H9 (cell line): ENCODE results near the gene BSPRY. TPM values are rescaled to one million over a fixed set of nuclear protein-coding genes. Genes with fewer than 3 reads are reported as not detected.
"Not testable (repeated sequence)": the region's sequence is repeated elsewhere in the genome, so short reads cannot be mapped to it uniquely, and the experiment has no call there.

ENCODE experiments used
- DNase-seq: peaks from one replicate; pipeline ENCODE4 v3.0.0-alpha.2; 2017
- H2AFZ ChIP-seq: one replicate; pipeline ENCODE4 v1.6.1; 2013; ENCODE audit warnings: mild to moderate bottlenecking, low read length, control low read depth, moderate library complexity
- H2AK5ac ChIP-seq: 2 replicates; pipeline ENCODE4 v1.6.1; 2013; ENCODE audit warnings: low read length, control low read depth, mixed read lengths; ENCODE audit not compliant: insufficient read length
- H2BK120ac ChIP-seq: one replicate; pipeline ENCODE4 v1.6.1; 2013; ENCODE audit warnings: low read depth, mild to moderate bottlenecking, low read length, control low read depth, inconsistent platforms; ENCODE audit not compliant: poor library complexity, severe bottlenecking
- H2BK12ac ChIP-seq: 2 replicates; pipeline ENCODE4 v1.6.1; 2013; ENCODE audit warnings: low read length, control low read depth, mixed read lengths, low read depth; ENCODE audit not compliant: insufficient read length
- H2BK15ac ChIP-seq: 2 replicates; pipeline ENCODE4 v1.6.1; 2013; ENCODE audit warnings: low read depth, low read length, control low read depth
- H2BK20ac ChIP-seq: one replicate; pipeline ENCODE4 v1.6.1; 2013; ENCODE audit warnings: low read depth, mild to moderate bottlenecking, low read length, control low read depth, inconsistent platforms; ENCODE audit not compliant: poor library complexity, severe bottlenecking
- H2BK5ac ChIP-seq: 2 replicates; pipeline ENCODE4 v1.6.1; 2013; ENCODE audit warnings: low read length, control low read depth, mixed read lengths; ENCODE audit not compliant: insufficient read length
- H3K14ac ChIP-seq: 2 replicates; pipeline ENCODE4 v1.6.1; 2013; ENCODE audit warnings: low read length, control low read depth; ENCODE audit not compliant: insufficient read depth
- H3K18ac ChIP-seq: 2 replicates; pipeline ENCODE4 v1.6.1; 2013; ENCODE audit warnings: low read depth, mild to moderate bottlenecking, mixed read lengths, low read length, control low read depth; ENCODE audit not compliant: insufficient read length
- H3K23ac ChIP-seq: 2 replicates; pipeline ENCODE4 v1.6.1; 2013; ENCODE audit warnings: low read length, control low read depth, mixed read lengths, low read depth; ENCODE audit not compliant: insufficient read length
- H3K23me2 ChIP-seq: 2 replicates; pipeline ENCODE4 v1.6.1; 2013; ENCODE audit warnings: low read depth, mild to moderate bottlenecking, mixed read lengths, low read length, control low read depth; ENCODE audit not compliant: insufficient read length, poor library complexity, severe bottlenecking
- H3K27ac ChIP-seq: 2 replicates; pipeline ENCODE4 v1.5.1; 2013; ENCODE audit warnings: low read length, control low read depth, mixed read lengths, low read depth; ENCODE audit not compliant: insufficient read length
- H3K27me3 ChIP-seq: 2 replicates; pipeline ENCODE4 v1.6.1; 2013; ENCODE audit warnings: low read length, control low read depth, inconsistent platforms; ENCODE audit not compliant: insufficient read depth
- H3K4ac ChIP-seq: 2 replicates; pipeline ENCODE4 v1.6.1; 2013; ENCODE audit warnings: low read depth, mild to moderate bottlenecking, control low read depth, inconsistent platforms, low read length, moderate library complexity
- H3K4me1 ChIP-seq: 2 replicates; pipeline ENCODE4 v1.6.1; 2013; ENCODE audit warnings: low read length, control low read depth, inconsistent platforms; ENCODE audit not compliant: insufficient read depth
- H3K4me2 ChIP-seq: 2 replicates; pipeline ENCODE4 v1.6.1; 2013; ENCODE audit warnings: low read length, control low read depth, mixed read lengths; ENCODE audit not compliant: insufficient read length, insufficient read depth
- H3K56ac ChIP-seq: 2 replicates; pipeline ENCODE4 v1.6.1; 2013; ENCODE audit warnings: low read depth, mild to moderate bottlenecking, mixed read lengths, low read length, control low read depth; ENCODE audit not compliant: insufficient read length
- H3K79me1 ChIP-seq: 2 replicates; pipeline ENCODE4 v1.6.1; 2013; ENCODE audit warnings: low read depth, mild to moderate bottlenecking, moderate library complexity, low read length, control low read depth, inconsistent platforms; ENCODE audit not compliant: insufficient read depth, poor library complexity, severe bottlenecking
- H3K79me2 ChIP-seq: 2 replicates; pipeline ENCODE4 v1.6.1; 2013; ENCODE audit warnings: low read length, control low read depth, inconsistent platforms; ENCODE audit not compliant: insufficient read depth
- H3K9ac ChIP-seq: 2 replicates; pipeline ENCODE4 v1.6.1; 2013; ENCODE audit warnings: low read length, control low read depth, mixed read lengths; ENCODE audit not compliant: insufficient read length; ENCODE audit errors: extremely low read depth
- H3K9me3 ChIP-seq: one replicate; pipeline ENCODE4 v1.6.1; 2013; ENCODE audit warnings: low read depth, low read length, inconsistent platforms; ENCODE audit not compliant: control insufficient read depth
- H3T11ph ChIP-seq: one replicate; pipeline ENCODE4 v1.6.1; 2013; ENCODE audit warnings: mild to moderate bottlenecking, low read length, control low read depth, inconsistent platforms
- H4K20me1 ChIP-seq: one replicate; pipeline ENCODE4 v1.6.1; 2013; ENCODE audit not compliant: control insufficient read depth, insufficient read length, insufficient read depth
- H4K5ac ChIP-seq: 2 replicates; pipeline ENCODE4 v1.6.1; 2013; ENCODE audit warnings: low read depth, mild to moderate bottlenecking, mixed read lengths, low read length, control low read depth; ENCODE audit not compliant: insufficient read length
- H4K8ac ChIP-seq: replicated peaks from 2 replicates; pipeline ENCODE4 v1.6.1; 2013; ENCODE audit warnings: low read length, control low read depth, mixed read lengths, low read depth; ENCODE audit not compliant: insufficient read length
- H4K91ac ChIP-seq: 2 replicates; pipeline ENCODE4 v1.6.1; 2013; ENCODE audit warnings: low read depth, mild to moderate bottlenecking, moderate library complexity, mixed read lengths, low read length, control low read depth; ENCODE audit not compliant: insufficient read length
- H3K27ac Mint-ChIP-seq, 3 experiments: 2 replicates in 2 of 3; 3 replicates in 1 of 3; pipeline ENCODE4 v1.8.0; 2020 to 2021; ENCODE audit warnings: mixed read lengths in 3 of 3, mild to moderate bottlenecking in 1 of 3, moderate library complexity in 1 of 3
- H3K27me3 Mint-ChIP-seq: 2 replicates; pipeline ENCODE4 v1.8.0; 2021; ENCODE audit warnings: low read depth, mild to moderate bottlenecking, moderate library complexity, mixed read lengths
- H3K36me3 Mint-ChIP-seq, 3 experiments: 2 replicates in 2 of 3; 3 replicates in 1 of 3; pipeline ENCODE4 v1.8.0; 2020 to 2021; ENCODE audit warnings: low read depth in 3 of 3, mixed read lengths in 3 of 3; ENCODE audit not compliant: insufficient read depth in 1 of 3
- H3K4me1 Mint-ChIP-seq, 2 experiments: 2 replicates each; pipeline ENCODE4 v1.8.0; 2020; ENCODE audit warnings: mixed read lengths in 2 of 2
- H3K4me3 Mint-ChIP-seq, 2 experiments: 2 replicates in 1 of 2; 3 replicates in 1 of 2; pipeline ENCODE4 v1.8.0; 2020 to 2021; ENCODE audit warnings: mild to moderate bottlenecking in 2 of 2, mixed read lengths in 2 of 2, moderate library complexity in 1 of 2
- H3K9me3 Mint-ChIP-seq, 2 experiments: 2 replicates in 1 of 2; 3 replicates in 1 of 2; pipeline ENCODE4 v1.8.0; 2020; ENCODE audit warnings: mild to moderate bottlenecking in 2 of 2, mixed read lengths in 2 of 2, moderate library complexity in 1 of 2
- WGBS: extraction: QIAGEN DNeasy Blood & Tissue Kit; methylation state at CpG from one replicate; pipeline ENCODE4 v1.1.7; 2013; ENCODE audit warnings: missing lambda C conversion rate, low lambda C conversion rate, mixed read lengths; ENCODE audit not compliant: insufficient read length; ENCODE audit errors: extremely low coverage; 5-methylcytosine and 5-hydroxymethylcytosine counted together
- total RNA-seq: library from RNA; stranded (reverse); gene quantifications from 2 replicates; pipeline ENCODE4 v1.2.1, GENCODE V29; 2021
- TF ChIP-seq, protein P1 (sequence below): fragments of 200-600 bp; sonication (generic); conservative IDR thresholded peaks from 3 replicates; pipeline ENCODE4 v1.8.0; 2021; ENCODE audit warnings: antibody characterized with exemption, mild to moderate bottlenecking

BSPRY gene
- total RNA-seq, 1 experiment from 2014 or later = 4.5 TPM

DNA sequence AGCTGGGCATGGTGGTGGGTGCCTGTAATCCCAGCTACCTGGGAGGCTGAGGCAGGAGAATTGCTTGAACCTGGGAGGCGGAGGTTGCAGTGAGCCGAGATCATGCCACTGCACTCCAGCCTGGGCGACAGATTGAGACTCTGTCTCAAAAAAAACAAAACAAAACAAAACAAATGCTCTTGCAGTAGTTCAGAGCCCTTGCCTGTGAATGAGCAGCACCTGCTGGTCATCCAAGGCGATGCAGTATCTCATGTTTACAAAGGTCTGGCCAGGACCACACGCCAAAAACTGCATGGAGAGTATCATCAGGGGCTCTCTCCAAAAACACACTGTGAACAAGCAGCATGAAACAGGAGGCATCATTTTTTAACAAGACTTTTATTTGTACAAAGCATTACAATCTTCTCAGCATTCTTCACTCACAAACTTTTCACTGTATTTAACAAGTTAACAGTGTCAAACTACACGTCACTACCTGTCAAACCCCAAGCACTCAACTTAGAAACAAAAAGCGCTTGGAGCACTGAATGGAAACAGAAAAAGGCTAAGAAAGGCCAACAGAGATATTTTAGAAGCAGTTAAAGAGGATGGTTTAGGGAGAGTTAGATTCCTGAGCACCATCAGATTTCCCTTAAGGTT lies 57.7 kb downstream of the BSPRY start:
- H3K4me3 Mint-ChIP-seq = peak overlapping the region in 1 of 2 experiments; percentile 69; a peak in 4 of 5 replicates
- not testable (repeated sequence) for H3K9ac ChIP-seq, H3K9me3 Mint-ChIP-seq

More for the DNA sequence above, 57.7 kb downstream of the BSPRY start:
- DNase-seq = peak; percentile 75
- not testable (repeated sequence) for H3K4me1 ChIP-seq, H3K14ac ChIP-seq, H3K4me2 ChIP-seq, H2BK20ac ChIP-seq, H2BK15ac ChIP-seq, H2BK5ac ChIP-seq, H2AFZ ChIP-seq, H3K27ac ChIP-seq, H3K9me3 ChIP-seq, H3K27me3 ChIP-seq, H4K20me1 ChIP-seq, H3K56ac ChIP-seq, H3K23ac ChIP-seq, H4K91ac ChIP-seq, H3K4ac ChIP-seq, H3K79me1 ChIP-seq, H2BK12ac ChIP-seq, H3T11ph ChIP-seq, H3K79me2 ChIP-seq, H4K8ac ChIP-seq, H2BK120ac ChIP-seq, H4K5ac ChIP-seq, H2AK5ac ChIP-seq, H3K27me3 Mint-ChIP-seq, H3K18ac ChIP-seq
- peak overlapping the region; percentile 16 to 53 (median 38); a peak in 3 of 7 replicates for H3K27ac Mint-ChIP-seq
- WGBS = no CpG with 5 or more reads among the region's 7 CpGs
- peaks cover 11% of the 10 kb centered on the region for H3K23me2 ChIP-seq
- TF ChIP-seq, protein P1, sequence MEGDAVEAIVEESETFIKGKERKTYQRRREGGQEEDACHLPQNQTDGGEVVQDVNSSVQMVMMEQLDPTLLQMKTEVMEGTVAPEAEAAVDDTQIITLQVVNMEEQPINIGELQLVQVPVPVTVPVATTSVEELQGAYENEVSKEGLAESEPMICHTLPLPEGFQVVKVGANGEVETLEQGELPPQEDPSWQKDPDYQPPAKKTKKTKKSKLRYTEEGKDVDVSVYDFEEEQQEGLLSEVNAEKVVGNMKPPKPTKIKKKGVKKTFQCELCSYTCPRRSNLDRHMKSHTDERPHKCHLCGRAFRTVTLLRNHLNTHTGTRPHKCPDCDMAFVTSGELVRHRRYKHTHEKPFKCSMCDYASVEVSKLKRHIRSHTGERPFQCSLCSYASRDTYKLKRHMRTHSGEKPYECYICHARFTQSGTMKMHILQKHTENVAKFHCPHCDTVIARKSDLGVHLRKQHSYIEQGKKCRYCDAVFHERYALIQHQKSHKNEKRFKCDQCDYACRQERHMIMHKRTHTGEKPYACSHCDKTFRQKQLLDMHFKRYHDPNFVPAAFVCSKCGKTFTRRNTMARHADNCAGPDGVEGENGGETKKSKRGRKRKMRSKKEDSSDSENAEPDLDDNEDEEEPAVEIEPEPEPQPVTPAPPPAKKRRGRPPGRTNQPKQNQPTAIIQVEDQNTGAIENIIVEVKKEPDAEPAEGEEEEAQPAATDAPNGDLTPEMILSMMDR = peak; percentile 78
- peaks cover 13 to 36% (median 30%) of the 10 kb centered on the region in 3 experiments; a peak in 6 of 7 replicates for H3K36me3 Mint-ChIP-seq
- H3K4me1 Mint-ChIP-seq = peaks cover 9 to 18% of the 10 kb centered on the region in 2 experiments
